Measurements from ENCODE around the gene SELENON. TPM values are rescaled to one million over a fixed set of nuclear protein-coding genes. Genes with fewer than 3 reads are reported as not detected.
A peak's percentile ranks its signal among the peaks of the same experiment; 100 is the strongest.

Gene SELENON
- polyA plus RNA-seq, 3 donors, result 1.5 to 31.5 (median 3.5) TPM

DNA sequence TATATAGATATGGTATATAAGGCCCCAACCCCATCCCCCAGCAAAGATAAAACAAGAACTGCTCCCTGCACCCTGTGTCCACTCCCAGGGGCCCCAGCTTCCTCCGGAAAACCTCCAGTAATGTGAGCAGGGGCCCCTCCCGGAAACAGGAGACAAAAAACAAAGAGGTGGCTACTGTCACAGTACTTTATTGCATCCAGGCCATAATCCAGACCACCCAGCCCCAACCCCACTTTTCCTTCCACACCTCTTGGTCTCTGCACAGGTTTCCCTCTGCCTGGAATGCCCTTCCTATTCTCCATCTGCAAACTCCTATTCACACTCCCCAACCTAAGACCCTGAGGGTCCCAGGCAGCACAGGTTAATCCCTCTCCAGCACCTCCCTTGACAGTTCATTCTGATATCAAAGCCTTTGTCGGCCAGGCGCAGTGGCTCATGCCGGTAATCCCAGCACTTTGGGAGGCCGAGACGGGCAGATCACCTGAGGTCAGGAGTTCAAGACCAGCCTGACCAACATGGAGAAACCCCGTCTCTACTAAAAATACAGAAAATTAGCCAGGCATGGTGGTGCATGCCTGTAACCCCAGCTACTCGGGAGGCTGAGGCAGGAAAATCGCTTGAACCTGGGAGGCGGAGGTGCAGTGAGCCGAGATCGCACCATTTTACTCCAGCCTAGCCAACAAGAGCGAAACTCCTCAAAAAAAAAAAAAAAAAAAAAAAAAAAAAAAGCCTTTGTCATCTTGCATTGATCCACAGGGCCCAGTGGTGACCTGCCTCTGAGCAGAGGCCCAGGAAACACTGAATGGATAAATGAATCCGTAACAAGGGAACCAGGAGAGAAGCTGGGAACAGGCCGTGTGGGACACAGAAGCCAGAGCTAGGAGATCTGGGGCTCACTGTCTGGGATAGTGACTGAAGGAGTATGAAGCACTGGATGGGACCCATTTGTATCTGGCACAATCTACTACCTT is 61.6 kb downstream of the SELENON start:
- H3K4me2 ChIP-seq (replicated peaks; ENCODE audit: extremely low read depth, low read length, poor library complexity, severe bottlenecking), result peak overlapping the region; percentile 100
- peaks cover 11 to 20% of the 10 kb centered on the region in 2 donors for H3K36me3 ChIP-seq (replicated peaks in 1 of 2; ENCODE audit: control insufficient read depth in 1 of 2, insufficient read depth in 2 of 2, low read length in 2 of 2)
- H3K27me3 ChIP-seq (ENCODE audit: control insufficient read depth in 2 of 2, insufficient read depth in 2 of 2, low read length in 2 of 2), result no peaks in the 10 kb centered on the region
- intact Hi-C loops (cut with micrococcal nuclease), result no loop called here
- peak overlapping the region; percentile 65 for H2AFZ ChIP-seq (ENCODE audit: insufficient read depth, low read depth, low read length, poor library complexity, severe bottlenecking)
- H3K79me2 ChIP-seq (ENCODE audit: insufficient read depth, low read length), result peaks cover 39% of the 10 kb centered on the region
- DNase-seq, result peak in 2 of 3 donors; percentile 19 to 38
- peak overlapping the region; percentile 36 for H3K9ac ChIP-seq (ENCODE audit: insufficient read depth, low read length, poor library complexity, severe bottlenecking)
- peaks cover 35 to 57% of the 10 kb centered on the region in 2 donors for H3K4me1 ChIP-seq (ENCODE audit: control insufficient read depth in 1 of 2, insufficient read depth in 2 of 2, low read length in 2 of 2)
- TF ChIP-seq, protein P1, sequence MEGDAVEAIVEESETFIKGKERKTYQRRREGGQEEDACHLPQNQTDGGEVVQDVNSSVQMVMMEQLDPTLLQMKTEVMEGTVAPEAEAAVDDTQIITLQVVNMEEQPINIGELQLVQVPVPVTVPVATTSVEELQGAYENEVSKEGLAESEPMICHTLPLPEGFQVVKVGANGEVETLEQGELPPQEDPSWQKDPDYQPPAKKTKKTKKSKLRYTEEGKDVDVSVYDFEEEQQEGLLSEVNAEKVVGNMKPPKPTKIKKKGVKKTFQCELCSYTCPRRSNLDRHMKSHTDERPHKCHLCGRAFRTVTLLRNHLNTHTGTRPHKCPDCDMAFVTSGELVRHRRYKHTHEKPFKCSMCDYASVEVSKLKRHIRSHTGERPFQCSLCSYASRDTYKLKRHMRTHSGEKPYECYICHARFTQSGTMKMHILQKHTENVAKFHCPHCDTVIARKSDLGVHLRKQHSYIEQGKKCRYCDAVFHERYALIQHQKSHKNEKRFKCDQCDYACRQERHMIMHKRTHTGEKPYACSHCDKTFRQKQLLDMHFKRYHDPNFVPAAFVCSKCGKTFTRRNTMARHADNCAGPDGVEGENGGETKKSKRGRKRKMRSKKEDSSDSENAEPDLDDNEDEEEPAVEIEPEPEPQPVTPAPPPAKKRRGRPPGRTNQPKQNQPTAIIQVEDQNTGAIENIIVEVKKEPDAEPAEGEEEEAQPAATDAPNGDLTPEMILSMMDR (IDR thresholded peaks at IDR 0.05), result no peak
- peaks cover 0 to 4% (median 0%) of the 10 kb centered on the region in 7 donors for H3K9me3 Mint-ChIP-seq
- H3K4me3 Mint-ChIP-seq, result peak overlapping the region; percentile 92 to 94
- H3K36me3 Mint-ChIP-seq, result peaks cover 23 to 27% of the 10 kb centered on the region in 2 donors
- H4K20me1 ChIP-seq (ENCODE audit: insufficient read depth, low read length), result no peaks in the 10 kb centered on the region
- no peaks in the 10 kb centered on the region for H3K9me3 ChIP-seq (replicated peaks in 1 of 2; ENCODE audit: control insufficient read depth in 1 of 2, insufficient read depth in 1 of 2, low read length in 2 of 2)
- peaks cover 0 to 3% (median 0%) of the 10 kb centered on the region in 3 donors for H3K27me3 Mint-ChIP-seq (ENCODE audit: low read depth in 3 of 3)
- H3K27ac Mint-ChIP-seq, result peak overlapping the region; percentile 87 to 99 (median 93)
- peak overlapping the region; percentile 91 to 99 for H3K27ac ChIP-seq (ENCODE audit: low read depth in 1 of 2, low read length in 2 of 2)
- 37% methylated on average over 7 of the region's 16 CpGs for WGBS (ENCODE audit: insufficient coverage)
- peak overlapping the region in 2 of 3 experiments; percentile 64 to 89 for H3K4me3 ChIP-seq (replicated peaks in 1 of 3; ENCODE audit: low read depth in 2 of 3, low read length in 3 of 3)
- peaks cover 53% of the 10 kb centered on the region for H3K4me1 Mint-ChIP-seq

DNA sequence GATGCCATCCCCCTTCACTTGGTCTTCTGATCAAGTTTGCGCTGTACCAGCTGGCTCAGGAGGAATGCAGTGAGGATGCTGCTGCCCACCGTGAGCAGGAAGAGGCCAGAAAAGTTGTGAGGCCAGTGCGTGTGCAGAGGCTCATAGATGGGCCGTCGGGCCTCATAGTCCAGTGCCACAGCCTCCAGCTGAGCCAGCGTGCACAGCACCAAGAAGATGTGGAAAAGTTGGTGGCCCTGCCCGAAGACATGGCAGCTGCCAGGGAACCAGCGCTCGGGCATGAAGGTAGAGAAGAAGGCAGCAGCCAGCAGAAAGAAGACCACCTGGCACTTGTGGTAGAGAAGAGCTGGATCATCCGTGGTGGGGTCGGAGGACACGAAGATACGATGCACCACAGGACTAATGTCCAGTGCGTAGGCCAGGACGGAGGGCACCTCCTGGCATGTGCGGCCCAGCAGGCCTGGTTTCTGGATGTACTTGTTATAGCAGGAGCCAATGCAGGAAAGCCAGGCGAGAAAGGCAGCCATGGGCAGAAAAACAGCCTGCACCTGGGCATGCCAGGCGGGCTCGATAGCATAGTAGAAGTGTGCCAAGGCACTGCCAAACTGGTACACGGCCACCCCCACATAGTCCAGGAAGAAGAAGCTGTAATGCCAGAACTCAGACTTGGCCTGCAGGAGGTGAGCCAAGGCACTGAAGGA is 62.9 kb downstream of the SELENON start:
- Histone ChIP-seq H3K9me3 (replicated peaks in 1 of 2; ENCODE audit: control insufficient read depth in 1 of 2, insufficient read depth in 1 of 2, low read length in 2 of 2) (no peaks in the 10 kb centered on the region), H3K9ac (ENCODE audit: insufficient read depth, low read length, poor library complexity, severe bottlenecking) (peak overlapping the region; percentile 8), H3K4me2 (replicated peaks; ENCODE audit: extremely low read depth, low read length, poor library complexity, severe bottlenecking) (no peak overlapping the region), H3K79me2 (ENCODE audit: insufficient read depth, low read length) (peaks cover 26% of the 10 kb centered on the region), H3K27me3 (ENCODE audit: control insufficient read depth in 2 of 2, insufficient read depth in 2 of 2, low read length in 2 of 2) (no peaks in the 10 kb centered on the region), H4K20me1 (ENCODE audit: insufficient read depth, low read length) (no peaks in the 10 kb centered on the region), H3K4me1 (ENCODE audit: control insufficient read depth in 1 of 2, insufficient read depth in 2 of 2, low read length in 2 of 2) (peaks cover 35 to 57% of the 10 kb centered on the region in 2 donors), H3K36me3 (replicated peaks in 1 of 2; ENCODE audit: control insufficient read depth in 1 of 2, insufficient read depth in 2 of 2, low read length in 2 of 2) (peaks cover 11 to 20% of the 10 kb centered on the region in 2 donors), H3K27ac (ENCODE audit: low read depth in 1 of 2, low read length in 2 of 2) (peak overlapping the region in 1 of 2 donors; percentile 58), H3K4me3 (replicated peaks in 1 of 3; ENCODE audit: low read depth in 2 of 3, low read length in 3 of 3) (no peak overlapping the region), H2AFZ (ENCODE audit: insufficient read depth, low read depth, low read length, poor library complexity, severe bottlenecking) (no peak overlapping the region)
- peaks cover 0 to 4% (median 0%) of the 10 kb centered on the region in 7 donors for H3K9me3 Mint-ChIP-seq
- H3K27ac Mint-ChIP-seq, result peak overlapping the region in 6 of 7 donors; percentile 31 to 96 (median 81)
- H3K27me3 Mint-ChIP-seq (ENCODE audit: low read depth in 3 of 3), result peaks cover 0 to 3% (median 0%) of the 10 kb centered on the region in 3 donors
- H3K4me3 Mint-ChIP-seq, result no peak overlapping the region
- TF ChIP-seq, protein P1 (IDR thresholded peaks at IDR 0.05), result no peak
- peaks cover 58% of the 10 kb centered on the region for H3K4me1 Mint-ChIP-seq
- intact Hi-C loops (cut with micrococcal nuclease), result no loop called here
- H3K36me3 Mint-ChIP-seq, result peaks cover 27 to 28% of the 10 kb centered on the region in 2 donors
- 97% methylated on average over 19 of the region's 20 CpGs for WGBS (ENCODE audit: insufficient coverage)
- no peak for DNase-seq
